Measurements from ENCODE around the gene SSRP1.

DNA sequence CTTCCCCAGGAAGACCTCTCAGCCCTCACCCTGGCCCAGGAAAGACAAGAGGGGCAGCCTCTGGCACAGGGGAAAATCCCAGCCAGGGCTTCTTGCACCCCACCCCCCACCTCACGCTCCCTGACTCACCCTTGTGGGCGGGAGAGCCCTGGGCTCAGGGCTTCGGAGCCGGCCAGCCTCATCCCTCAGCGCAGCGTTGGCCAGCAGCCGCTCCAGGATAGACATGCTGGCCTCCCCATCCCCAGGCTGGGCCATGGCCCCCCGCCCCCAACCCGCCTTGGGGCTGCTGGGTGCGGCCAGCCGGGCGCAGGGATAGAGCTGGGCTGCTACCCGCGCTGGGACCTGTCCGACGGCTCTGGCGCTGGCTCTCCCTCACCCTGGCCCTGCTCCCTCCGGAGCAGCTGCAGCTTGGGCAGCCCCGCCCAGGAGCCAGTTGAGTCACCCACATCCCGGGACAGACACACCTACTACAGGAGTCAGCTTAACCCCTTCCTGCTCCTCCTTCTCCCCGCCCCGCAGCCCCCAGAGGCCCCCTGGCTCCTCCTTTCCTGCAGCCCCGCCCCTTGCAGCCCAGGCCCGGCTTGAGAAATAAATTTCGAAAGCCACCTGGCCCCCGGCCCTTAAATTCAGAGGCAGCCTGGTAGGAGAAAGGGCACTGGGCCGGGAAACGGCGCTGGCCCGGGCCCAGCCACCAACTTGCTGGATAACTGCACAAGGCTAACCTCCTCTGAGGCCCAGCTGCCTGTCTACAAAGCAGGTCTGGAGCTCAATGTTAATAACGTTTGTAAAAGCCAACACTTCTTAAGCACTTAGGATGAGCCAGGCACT lies 24.4 kb downstream of the SSRP1 start:
- TF ChIP-seq, protein P1, sequence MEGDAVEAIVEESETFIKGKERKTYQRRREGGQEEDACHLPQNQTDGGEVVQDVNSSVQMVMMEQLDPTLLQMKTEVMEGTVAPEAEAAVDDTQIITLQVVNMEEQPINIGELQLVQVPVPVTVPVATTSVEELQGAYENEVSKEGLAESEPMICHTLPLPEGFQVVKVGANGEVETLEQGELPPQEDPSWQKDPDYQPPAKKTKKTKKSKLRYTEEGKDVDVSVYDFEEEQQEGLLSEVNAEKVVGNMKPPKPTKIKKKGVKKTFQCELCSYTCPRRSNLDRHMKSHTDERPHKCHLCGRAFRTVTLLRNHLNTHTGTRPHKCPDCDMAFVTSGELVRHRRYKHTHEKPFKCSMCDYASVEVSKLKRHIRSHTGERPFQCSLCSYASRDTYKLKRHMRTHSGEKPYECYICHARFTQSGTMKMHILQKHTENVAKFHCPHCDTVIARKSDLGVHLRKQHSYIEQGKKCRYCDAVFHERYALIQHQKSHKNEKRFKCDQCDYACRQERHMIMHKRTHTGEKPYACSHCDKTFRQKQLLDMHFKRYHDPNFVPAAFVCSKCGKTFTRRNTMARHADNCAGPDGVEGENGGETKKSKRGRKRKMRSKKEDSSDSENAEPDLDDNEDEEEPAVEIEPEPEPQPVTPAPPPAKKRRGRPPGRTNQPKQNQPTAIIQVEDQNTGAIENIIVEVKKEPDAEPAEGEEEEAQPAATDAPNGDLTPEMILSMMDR (IDR thresholded peaks at IDR 0.05; ENCODE audit: low read depth, low read length) = no peak
- TF ChIP-seq POLR2A (IDR thresholded peaks at IDR 0.05; ENCODE audit: extremely low read depth, insufficient read length) (no peak), MYC (IDR thresholded peaks at IDR 0.05; ENCODE audit: low read depth, low read length) (no peak)
- TF ChIP-seq, protein P2, sequence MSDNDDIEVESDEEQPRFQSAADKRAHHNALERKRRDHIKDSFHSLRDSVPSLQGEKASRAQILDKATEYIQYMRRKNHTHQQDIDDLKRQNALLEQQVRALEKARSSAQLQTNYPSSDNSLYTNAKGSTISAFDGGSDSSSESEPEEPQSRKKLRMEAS (IDR thresholded peaks at IDR 0.05; ENCODE audit: low read depth, low read length) = no peak

Data from NB4 (cell line).